NCI-H2107 treated with DMSO at 0.1 percent for 48 hours (cell line): Measurements from ENCODE around the gene SUB1.
"Not testable (repeated sequence)": the region's sequence is repeated elsewhere in the genome, so short reads cannot be mapped to it uniquely, and the experiment has no call there.

ENCODE experiments used
- DNase-seq: peaks from one replicate; lab custom pipeline; 2025; ENCODE audit not compliant: unreplicated experiment; lab: John Stamatoyannopoulos, UW

The SUB1 gene

GRCh38 chr5:32598260-32598937 lies 13.0 kb downstream of the SUB1 start:
- DNase-seq = no peak

- no peak for DNase-seq
These were observed 13.7 kb downstream of the SUB1 start for GRCh38 chr5:32598997-32599549.

- no peak for DNase-seq
These were observed 14.8 kb downstream of the SUB1 start for GRCh38 chr5:32600054-32600622.

- DNase-seq = no peak
These were observed 16.4 kb downstream of the SUB1 start for GRCh38 chr5:32601623-32602295.

GRCh38 chr5:32602906-32603305 lies 17.5 kb downstream of the SUB1 start:
- no peak for DNase-seq

- no peak for DNase-seq
These were observed 19.7 kb downstream of the SUB1 start for GRCh38 chr5:32604800-32605765.

GRCh38 chr5:32605766-32606152 lies 20.4 kb downstream of the SUB1 start:
- no peak for DNase-seq

GRCh38 chr5:32612134-32612888 lies 27.0 kb downstream of the SUB1 start:
- peak; percentile 81 for DNase-seq

GRCh38 chr5:32613050-32613672 lies 27.8 kb downstream of the SUB1 start:
- peak; percentile 66 for DNase-seq

GRCh38 chr5:32615236-32615635 lies 29.9 kb downstream of the SUB1 start:
- no peak for DNase-seq

GRCh38 chr5:32618962-32619361 lies 33.6 kb downstream of the SUB1 start:
- DNase-seq = no peak

- DNase-seq = no peak
These were observed 35.9 kb downstream of the SUB1 start for GRCh38 chr5:32621256-32621655.

- DNase-seq = no peak
These were observed 39.7 kb downstream of the SUB1 start for GRCh38 chr5:32625106-32625505.

- DNase-seq = no peak
These were observed 40.2 kb downstream of the SUB1 start for GRCh38 chr5:32625547-32625946.

- no peak for DNase-seq
These were observed 42.0 kb downstream of the SUB1 start for GRCh38 chr5:32627219-32627870.

GRCh38 chr5:32628049-32628844 lies 42.9 kb downstream of the SUB1 start:
- no peak for DNase-seq

GRCh38 chr5:32630867-32631491 lies 45.6 kb downstream of the SUB1 start:
- no peak for DNase-seq

GRCh38 chr5:32633017-32633416 lies 47.7 kb downstream of the SUB1 start:
- DNase-seq = not testable (repeated sequence)
